Measurements from ENCODE around the gene CALCOCO2. TPM values are rescaled to one million over a fixed set of nuclear protein-coding genes. Genes with fewer than 3 reads are reported as not detected.

The CALCOCO2 gene
- total RNA-seq, 4 donors from 2014 or later: 141 to 292 (median 207) TPM

DNA sequence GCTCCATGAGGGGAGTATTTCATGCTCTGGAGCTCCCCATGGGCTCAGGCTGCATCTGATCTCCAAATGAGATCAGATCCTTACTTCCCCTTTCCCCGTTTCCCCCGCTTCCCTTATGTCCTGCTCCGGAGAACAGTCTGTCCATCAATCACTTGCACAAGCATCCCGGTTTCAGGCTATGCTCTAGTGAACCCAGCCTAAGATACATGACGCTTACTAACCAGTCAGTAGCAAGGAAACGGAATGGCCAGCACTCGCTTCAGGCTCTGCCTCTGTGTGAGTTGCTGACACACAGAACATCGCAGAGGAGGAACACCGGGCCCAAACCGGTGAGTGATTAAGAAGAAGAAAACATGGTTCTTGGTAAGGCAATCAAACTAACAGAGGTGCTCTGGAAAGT, 52.3 kb downstream of the CALCOCO2 start:
- Histone ChIP-seq H3K4me3 (no peak overlapping the region), H3K27ac (no peak overlapping the region), H3K9me3 (no peaks in the 10 kb centered on the region), H3K4me1 (peaks cover 0 to 11% (median 0%) of the 10 kb centered on the region in 4 donors), H3K36me3 (no peaks in the 10 kb centered on the region), H3K27me3 (no peaks in the 10 kb centered on the region)
- TF ChIP-seq, protein P1, sequence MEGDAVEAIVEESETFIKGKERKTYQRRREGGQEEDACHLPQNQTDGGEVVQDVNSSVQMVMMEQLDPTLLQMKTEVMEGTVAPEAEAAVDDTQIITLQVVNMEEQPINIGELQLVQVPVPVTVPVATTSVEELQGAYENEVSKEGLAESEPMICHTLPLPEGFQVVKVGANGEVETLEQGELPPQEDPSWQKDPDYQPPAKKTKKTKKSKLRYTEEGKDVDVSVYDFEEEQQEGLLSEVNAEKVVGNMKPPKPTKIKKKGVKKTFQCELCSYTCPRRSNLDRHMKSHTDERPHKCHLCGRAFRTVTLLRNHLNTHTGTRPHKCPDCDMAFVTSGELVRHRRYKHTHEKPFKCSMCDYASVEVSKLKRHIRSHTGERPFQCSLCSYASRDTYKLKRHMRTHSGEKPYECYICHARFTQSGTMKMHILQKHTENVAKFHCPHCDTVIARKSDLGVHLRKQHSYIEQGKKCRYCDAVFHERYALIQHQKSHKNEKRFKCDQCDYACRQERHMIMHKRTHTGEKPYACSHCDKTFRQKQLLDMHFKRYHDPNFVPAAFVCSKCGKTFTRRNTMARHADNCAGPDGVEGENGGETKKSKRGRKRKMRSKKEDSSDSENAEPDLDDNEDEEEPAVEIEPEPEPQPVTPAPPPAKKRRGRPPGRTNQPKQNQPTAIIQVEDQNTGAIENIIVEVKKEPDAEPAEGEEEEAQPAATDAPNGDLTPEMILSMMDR (IDR thresholded peaks at IDR 0.05): no peak
- TF ChIP-seq POLR2AphosphoS5 (IDR thresholded peaks at IDR 0.05) (no peak), EP300 (IDR thresholded peaks at IDR 0.05; ENCODE audit: low read depth) (no peak), POLR2A (IDR thresholded peaks at IDR 0.05) (no peak)
- WGBS, 2 donors (ENCODE audit: low coverage in 1 of 2): 78 to 87% methylated on average over 3 to 10 of the region's 10 CpGs
- in situ Hi-C loops (cut with MboI; ENCODE audit: low pct_ligation_motif_present in 1 of 4, low pct_unique_long_range_greater_than_20kb in 1 of 4, low sequenced_read_pairs in 3 of 4) (loop anchor here (5.0 to 10.0 kb wide), 3 partner anchors 81 to 208 kb away; no protein-coding TSS in a partner anchor), intact Hi-C loops (cut with DNase I; ENCODE audit: low total_unique reads) (no loop called here)
- DNase-seq: no peak

DNA sequence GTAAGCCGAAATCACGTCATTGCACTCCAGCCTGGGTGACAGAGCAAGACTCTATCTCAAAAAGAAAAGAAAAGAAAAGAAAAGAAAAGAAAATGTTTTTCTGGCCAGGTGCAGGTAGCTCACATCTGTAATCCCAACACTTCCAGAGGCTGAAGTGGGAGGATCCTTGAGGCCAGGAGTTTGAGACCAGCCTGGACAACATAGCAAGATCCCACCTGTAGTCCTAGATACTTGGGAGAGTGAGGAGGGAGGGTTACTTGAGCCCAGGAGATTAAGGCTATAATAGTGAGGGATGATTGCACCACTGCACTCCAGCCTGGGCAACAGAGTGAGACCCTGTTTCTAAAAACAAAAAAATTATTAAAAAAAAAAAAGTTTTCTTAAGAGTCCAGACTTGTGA, 59.3 kb downstream of the CALCOCO2 start:
- intact Hi-C loops (cut with DNase I; ENCODE audit: low total_unique reads): no loop called here

DNA sequence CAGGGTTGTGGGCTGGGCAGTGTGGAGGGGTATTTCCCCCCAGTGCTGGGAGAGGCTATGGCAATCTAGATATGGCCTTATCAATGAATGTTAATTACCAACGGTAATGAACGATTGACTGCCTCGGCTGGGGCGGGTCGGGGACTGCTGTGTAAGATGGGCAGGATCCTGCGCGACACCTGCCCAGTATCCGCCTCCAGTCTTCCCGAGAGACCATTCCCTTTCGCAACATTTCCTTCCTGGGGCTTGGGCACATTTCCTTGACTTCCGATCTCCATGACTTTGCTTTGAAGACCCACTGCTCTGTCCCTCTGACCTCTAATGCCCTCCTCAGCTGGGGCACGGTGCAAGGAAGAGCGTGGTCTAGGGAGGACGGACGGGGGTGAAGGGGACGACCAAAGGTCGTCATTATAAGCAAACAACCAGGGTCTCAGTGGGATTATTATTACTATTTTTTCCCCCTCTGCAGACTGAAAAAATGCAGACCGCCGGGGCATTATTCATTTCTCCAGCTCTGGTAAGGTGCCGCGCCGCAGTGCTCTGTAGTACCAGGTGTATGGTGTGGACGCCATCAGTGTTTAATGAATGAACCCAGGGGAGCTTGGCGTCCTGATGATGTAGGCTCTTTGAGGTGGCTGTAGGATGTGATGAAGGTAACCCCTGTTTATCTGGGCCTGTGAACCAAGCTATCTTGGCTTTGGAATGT, 62.3 kb downstream of the CALCOCO2 start:
- no peak for DNase-seq
- peak overlapping the region; percentile 84 to 92 (median 90) for H3K27ac ChIP-seq
- H3K9me3 ChIP-seq: no peaks in the 10 kb centered on the region
- 1 to 2% methylated on average over 10 to 24 of the region's 24 CpGs for whole genome bisulfite sequencing, 2 donors (ENCODE audit: low coverage in 1 of 2)
- H3K4me3 ChIP-seq: peak overlapping the region; percentile 59 to 78 (median 74)
- TF ChIP-seq POLR2AphosphoS5 (IDR thresholded peaks at IDR 0.05) (no peak), EP300 (IDR thresholded peaks at IDR 0.05; ENCODE audit: low read depth) (no peak), POLR2A (IDR thresholded peaks at IDR 0.05) (no peak)
- TF ChIP-seq, protein P1 (IDR thresholded peaks at IDR 0.05): peak in 1 of 5 experiments; percentile 40
- peaks cover 8 to 33% (median 24%) of the 10 kb centered on the region in 4 donors for H3K4me1 ChIP-seq
- H3K36me3 ChIP-seq: peaks cover 0 to 14% (median 0%) of the 10 kb centered on the region in 4 donors
- H3K27me3 ChIP-seq: no peaks in the 10 kb centered on the region
- intact Hi-C loops (cut with DNase I; ENCODE audit: low total_unique reads) (no loop called here), in situ Hi-C loops (cut with MboI; ENCODE audit: low pct_ligation_motif_present in 1 of 4, low pct_unique_long_range_greater_than_20kb in 1 of 4, low sequenced_read_pairs in 3 of 4) (no loop called here)

More for the DNA sequence above, 59.3 kb downstream of the CALCOCO2 start:
- WGBS, 2 donors (ENCODE audit: low coverage in 1 of 2): 88 to 90% methylated on average over 2 of the region's 2 CpGs
- H3K27ac ChIP-seq: no peak overlapping the region
- H3K27me3 ChIP-seq: no peaks in the 10 kb centered on the region
- H3K4me3 ChIP-seq: no peak overlapping the region
- TF ChIP-seq POLR2A (IDR thresholded peaks at IDR 0.05) (no peak), EP300 (IDR thresholded peaks at IDR 0.05; ENCODE audit: low read depth) (no peak), POLR2AphosphoS5 (IDR thresholded peaks at IDR 0.05) (no peak)
- TF ChIP-seq, protein P1 (IDR thresholded peaks at IDR 0.05): no peak
- no peak for DNase-seq
- H3K4me1 ChIP-seq: peaks cover 8 to 25% (median 21%) of the 10 kb centered on the region in 4 donors
- in situ Hi-C loops (cut with MboI; ENCODE audit: low pct_ligation_motif_present in 1 of 4, low pct_unique_long_range_greater_than_20kb in 1 of 4, low sequenced_read_pairs in 3 of 4): no loop called here
- peaks cover 0 to under 1% (median 0%) of the 10 kb centered on the region in 4 donors for H3K36me3 ChIP-seq
- no peaks in the 10 kb centered on the region for H3K9me3 ChIP-seq

DNA sequence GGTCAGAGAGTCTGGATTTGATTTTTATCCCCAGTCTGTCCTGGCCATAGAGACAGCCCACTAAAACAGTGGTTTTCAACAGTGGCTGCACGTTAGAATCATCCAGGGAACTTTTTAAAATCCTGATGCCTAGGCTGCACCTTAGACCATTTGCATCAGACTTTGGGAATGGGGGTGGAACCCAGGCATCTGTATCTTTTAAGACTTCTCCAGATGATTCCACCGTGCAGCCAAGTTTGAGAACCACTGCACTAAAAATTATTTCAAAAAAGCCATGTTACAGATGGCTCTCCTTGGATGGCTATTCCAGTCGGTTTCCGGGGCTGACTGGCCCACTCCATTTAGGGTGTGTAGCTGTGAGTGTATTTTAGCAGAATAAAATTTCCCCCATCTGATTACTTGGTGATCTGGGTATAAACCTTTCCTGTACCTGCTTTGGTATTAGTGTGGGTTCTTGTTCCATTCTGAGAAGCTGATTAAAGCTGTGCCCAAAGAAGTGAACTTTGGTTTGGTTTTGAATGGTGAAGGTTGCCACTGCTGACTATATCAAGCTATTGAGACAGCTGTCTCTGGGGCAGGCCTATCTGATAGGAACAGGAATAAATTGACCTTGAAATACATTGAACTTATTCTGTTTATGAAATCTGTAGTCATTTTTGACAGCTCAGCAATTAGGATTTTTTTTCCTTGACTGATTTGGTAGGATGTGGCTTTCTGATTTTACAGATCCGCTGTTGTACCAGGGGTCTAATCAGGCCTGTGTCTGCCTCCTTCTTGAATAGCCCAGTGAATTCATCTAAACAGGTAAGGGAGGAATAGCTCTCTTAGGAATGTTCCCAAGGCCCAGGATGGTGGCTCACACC, 63.0 kb downstream of the CALCOCO2 start:
- in situ Hi-C loops (cut with MboI; ENCODE audit: low pct_ligation_motif_present in 1 of 4, low pct_unique_long_range_greater_than_20kb in 1 of 4, low sequenced_read_pairs in 3 of 4) (no loop called here), intact Hi-C loops (cut with DNase I; ENCODE audit: low total_unique reads) (no loop called here)
- Histone ChIP-seq H3K27me3 (no peaks in the 10 kb centered on the region), H3K4me3 (peak overlapping the region in 3 of 4 donors; percentile 59 to 77 (median 70)), H3K4me1 (peaks cover 8 to 33% (median 24%) of the 10 kb centered on the region in 4 donors), H3K9me3 (no peaks in the 10 kb centered on the region), H3K36me3 (peaks cover 0 to 14% (median 0%) of the 10 kb centered on the region in 4 donors), H3K27ac (peak overlapping the region; percentile 84 to 92 (median 90))
- 38 to 50% methylated on average over 3 to 5 of the region's 5 CpGs for WGBS, 2 donors (ENCODE audit: low coverage in 1 of 2)
- DNase-seq: no peak
- TF ChIP-seq POLR2AphosphoS5 (IDR thresholded peaks at IDR 0.05) (no peak), POLR2A (IDR thresholded peaks at IDR 0.05) (no peak), EP300 (IDR thresholded peaks at IDR 0.05; ENCODE audit: low read depth) (no peak)
- TF ChIP-seq, protein P1 (IDR thresholded peaks at IDR 0.05): no peak

All from transverse colon (tissue), 4 donors.